Activated CD4-positive, alpha-beta T cell treated with anti-CD3 and anti-CD28 coated beads for 36 hours (primary cell): Measurements from ENCODE around the gene NXNL1. TPM values are rescaled to one million over a fixed set of nuclear protein-coding genes. Genes with fewer than 3 reads are reported as not detected.

Source experiments
- ATAC-seq: fragments of 200-7000 bp; cut with Tn5 transposase; one replicate; pipeline ENCODE4 v1.10.0; 2021; ENCODE audit warnings: mild to moderate bottlenecking, moderate library complexity
- CTCF ChIA-PET: fragments of 350-600 bp; sonication (Branson Sonifier 250); formaldehyde crosslinking; loops from one replicate; lab custom pipeline; 2021; ENCODE audit warnings: antibody characterized with exemption; lab: Charles Lee
- POLR2A ChIA-PET: fragments of 350-600 bp; sonication (Branson Sonifier 250); formaldehyde crosslinking; loops from one replicate; lab custom pipeline; 2021; ENCODE audit warnings: antibody characterized with exemption, inconsistent platforms; lab: Charles Lee
- DNase-seq: peaks from one replicate; pipeline ENCODE4 v3.0.0-alpha.2; 2020
- H3K27ac Mint-ChIP-seq: one replicate; pipeline ENCODE4 v1.8.0; 2021; ENCODE audit warnings: mixed read lengths
- H3K27me3 Mint-ChIP-seq: one replicate; pipeline ENCODE4 v1.8.0; 2021; ENCODE audit warnings: mixed read lengths
- H3K36me3 Mint-ChIP-seq: one replicate; pipeline ENCODE4 v1.8.0; 2021; ENCODE audit warnings: low read depth, mixed read lengths
- H3K4me1 Mint-ChIP-seq: one replicate; pipeline ENCODE4 v1.8.0; 2021; ENCODE audit warnings: mixed read lengths
- H3K4me3 Mint-ChIP-seq: one replicate; pipeline ENCODE4 v1.8.0; 2021; ENCODE audit warnings: mild to moderate bottlenecking, moderate library complexity, mixed read lengths
- H3K9me3 Mint-ChIP-seq: one replicate; pipeline ENCODE4 v1.8.0; 2021; ENCODE audit warnings: low read depth, mixed read lengths
- intact Hi-C, 2 experiments: fragments of 100-400 bp; cut with DNase I in 1 of 2; cut with micrococcal nuclease in 1 of 2; formaldehyde crosslinking; loops; one replicate each; pipeline versions ENCODE4 v1.14.2 to v1.15.1; 2022 to 2024; cut with DNase I, micrococcal nuclease
- total RNA-seq, 2 experiments: library from RNA; stranded (reverse); gene quantifications; one replicate each; pipeline ENCODE4 v1.2.3, GENCODE V29; 2021

NXNL1 gene
- total RNA-seq, 2 experiments from 2014 or later, result not detected

- Mint-ChIP-seq H3K27ac (no peak overlapping the region), H3K36me3 (peaks cover 7% of the 10 kb centered on the region), H3K4me1 (peaks cover 7% of the 10 kb centered on the region), H3K4me3 (no peak overlapping the region), H3K9me3 (no peaks in the 10 kb centered on the region), H3K27me3 (no peaks in the 10 kb centered on the region)
- CTCF ChIA-PET, result interaction anchor here (1.0 kb wide), 1 partner anchor 34 kb away, joined by 3 read pairs; no protein-coding TSS in a partner anchor
- POLR2A ChIA-PET, result no interaction called here
- no peak for ATAC-seq
- no peak for DNase-seq
- intact Hi-C loops, result loop anchor here in 1 of 2 experiments (5.0 kb wide), 1 partner anchor 1338 kb away; the partner anchor contains the start of gene TPM4
Measured at GRCh38 chr19:17415121-17415520, 45.6 kb downstream of the NXNL1 start.

GRCh38 chr19:17414097-17414496 is 46.6 kb downstream of the NXNL1 start:
- Mint-ChIP-seq H3K9me3 (no peaks in the 10 kb centered on the region), H3K36me3 (peaks cover 7% of the 10 kb centered on the region), H3K4me1 (peaks cover 2% of the 10 kb centered on the region), H3K27me3 (no peaks in the 10 kb centered on the region), H3K4me3 (no peak overlapping the region), H3K27ac (no peak overlapping the region)
- ChIA-PET CTCF (interaction anchor here (1.0 kb wide), 1 partner anchor 33 kb away, joined by 3 read pairs; no protein-coding TSS in a partner anchor), POLR2A (no interaction called here)
- DNase-seq, result no peak
- intact Hi-C loops, result no loop called here
- no peak for ATAC-seq

- POLR2A ChIA-PET, result no interaction called here
- CTCF ChIA-PET, result interaction anchor here (0.8 to 1.3 kb wide), 2 partner anchors 54 to 157 kb away, joined by 3 to 6 read pairs; no protein-coding TSS in a partner anchor
- Mint-ChIP-seq H3K27ac (no peak overlapping the region), H3K27me3 (no peaks in the 10 kb centered on the region), H3K4me3 (no peak overlapping the region), H3K4me1 (peaks cover 9% of the 10 kb centered on the region), H3K9me3 (no peaks in the 10 kb centered on the region), H3K36me3 (peaks cover 5% of the 10 kb centered on the region)
- DNase-seq, result no peak
- intact Hi-C loops, result no loop called here
- ATAC-seq, result no peak
Measured at GRCh38 chr19:17411801-17412200, 48.9 kb downstream of the NXNL1 start.

- intact Hi-C loops, result no loop called here
- Mint-ChIP-seq H3K27me3 (no peaks in the 10 kb centered on the region), H3K27ac (no peak overlapping the region), H3K36me3 (peaks cover 5% of the 10 kb centered on the region), H3K9me3 (no peaks in the 10 kb centered on the region), H3K4me3 (no peak overlapping the region), H3K4me1 (peaks cover 16% of the 10 kb centered on the region)
- ATAC-seq, result no peak
- ChIA-PET CTCF (no interaction called here), POLR2A (no interaction called here)
- no peak for DNase-seq
Measured at GRCh38 chr19:17409990-17410389, 50.7 kb downstream of the NXNL1 start.

GRCh38 chr19:17406887-17407196 is 53.9 kb downstream of the NXNL1 start:
- H3K9me3 Mint-ChIP-seq, result no peaks in the 10 kb centered on the region
- peaks cover 28% of the 10 kb centered on the region for H3K4me1 Mint-ChIP-seq
- intact Hi-C loops, result loop anchor here in 1 of 2 experiments (1.0 kb wide), 1 partner anchor 12 kb away; no protein-coding TSS in a partner anchor
- ChIA-PET POLR2A (interaction anchor here (1.2 to 2.0 kb wide), 2 partner anchors 13 to 140 kb away, joined by 4 to 10 read pairs; partner anchors contain the start of genes BABAM1 and MVB12A), CTCF (interaction anchor here (0.7 to 1.4 kb wide), 5 partner anchors 13 to 91 kb away, joined by 3 to 5 read pairs (median 5); partner anchors contain the start of gene MVB12A)
- ATAC-seq (no peak), DNase-seq (no peak)
- no peaks in the 10 kb centered on the region for H3K27me3 Mint-ChIP-seq
- peak overlapping the region; percentile 76 for H3K4me3 Mint-ChIP-seq
- peak overlapping the region; percentile 90 for H3K27ac Mint-ChIP-seq
- peaks cover 3% of the 10 kb centered on the region for H3K36me3 Mint-ChIP-seq

GRCh38 chr19:17406046-17406886 is 54.5 kb downstream of the NXNL1 start:
- CTCF ChIA-PET, result interaction anchor here (0.7 to 1.4 kb wide), 9 partner anchors 13 to 92 kb away, joined by 3 to 7 read pairs (median 5); partner anchors contain the start of gene MVB12A
- DNase-seq, result peak; percentile 51

More at GRCh38 chr19:17406046-17406886, 54.5 kb downstream of the NXNL1 start:
- Mint-ChIP-seq H3K4me1 (peaks cover 28% of the 10 kb centered on the region), H3K4me3 (peak overlapping the region; percentile 76), H3K36me3 (peaks cover 7% of the 10 kb centered on the region), H3K9me3 (no peaks in the 10 kb centered on the region), H3K27ac (peak overlapping the region; percentile 90), H3K27me3 (no peaks in the 10 kb centered on the region)
- intact Hi-C loops, result loop anchor here in 1 of 2 experiments (1.0 kb wide), 1 partner anchor 13 kb away; no protein-coding TSS in a partner anchor
- ATAC-seq, result peak; percentile 5
- POLR2A ChIA-PET, result interaction anchor here (1.2 to 2.0 kb wide), 3 partner anchors 13 to 191 kb away, joined by 3 to 10 read pairs (median 4); partner anchors contain the start of genes BABAM1, MVB12A and USE1

Other genes with a start within 250 kb of the NXNL1 start
- 10 to 100 TPM; 22.6 to 24.5 TPM for gene USE1, start 245.6 kb downstream of the NXNL1 start, total RNA-seq
- gene OCEL1, start 234.7 kb downstream of the NXNL1 start, total RNA-seq, result 10 to 100 TPM; 10.9 to 11.7 TPM
- gene NR2F6, start 215.0 kb downstream of the NXNL1 start, total RNA-seq, result 1 to 10 TPM; 7.4 to 7.9 TPM
- under 1 TPM in 1 of 2 experiments, not detected in 1; 0.11 TPM for gene USHBP1, start 196.2 kb downstream of the NXNL1 start, total RNA-seq
- 100 to 1,000 TPM; 109 to 132 TPM for gene BABAM1, start 193.5 kb downstream of the NXNL1 start, total RNA-seq
- gene ANKLE1, start 179.0 kb downstream of the NXNL1 start, total RNA-seq, result 1 to 10 TPM; 2.9 to 3.1 TPM
- gene ABHD8, start 157.5 kb downstream of the NXNL1 start, total RNA-seq, result 1 to 10 TPM; 6.1 to 8.0 TPM
- 10 to 100 TPM; 72.0 to 88.6 TPM for gene MRPL34, start 155.1 kb downstream of the NXNL1 start, total RNA-seq
- 10 to 100 TPM; 26.2 to 39.6 TPM for gene DDA1, start 151.4 kb downstream of the NXNL1 start, total RNA-seq
- gene ANO8, start 126.1 kb downstream of the NXNL1 start, total RNA-seq, result 1 to 10 TPM; 4.2 to 4.8 TPM
- gene GTPBP3, start 123.4 kb downstream of the NXNL1 start, total RNA-seq, result 10 to 100 TPM; 37.3 to 39.8 TPM
- gene PLVAP, start 83.6 kb downstream of the NXNL1 start, total RNA-seq, result not detected
- 1 to 10 TPM in 1 of 2 experiments, under 1 TPM in 1; 0.97 to 1.6 TPM for gene CCDC194, start 66.7 kb downstream of the NXNL1 start, total RNA-seq
- gene BST2, start 55.3 kb downstream of the NXNL1 start, total RNA-seq, result 10 to 100 TPM; 62.0 to 70.7 TPM
- gene MVB12A, start 40.9 kb downstream of the NXNL1 start, total RNA-seq, result 10 to 100 TPM; 27.6 to 32.6 TPM
- gene TMEM221, start 12.3 kb downstream of the NXNL1 start, total RNA-seq, result not detected
- 1 to 10 TPM; 2.2 to 2.7 TPM for gene SLC27A1, start 9.6 kb upstream of the NXNL1 start, total RNA-seq
- gene PGLS, start 50.7 kb upstream of the NXNL1 start, total RNA-seq, result 10 to 100 TPM; 53.1 to 55.5 TPM
- 10 to 100 TPM; 51.2 to 64.3 TPM for gene COLGALT1, start 94.7 kb upstream of the NXNL1 start, total RNA-seq
- under 1 TPM; 0.02 to 0.04 TPM for gene UNC13A, start 227.4 kb upstream of the NXNL1 start, total RNA-seq